ENCODE results near the gene NELFA. TPM values are rescaled to one million over a fixed set of nuclear protein-coding genes. Genes with fewer than 3 reads are reported as not detected.
A peak's percentile ranks its signal among the peaks of the same experiment; 100 is the strongest.
"Not testable (repeated sequence)": the region's sequence is repeated elsewhere in the genome, so short reads cannot be mapped to it uniquely, and the experiment has no call there.

Gene NELFA
- total RNA-seq, 1 experiment from 2014 or later, result 19.4 TPM

- DNase-seq (ENCODE audit: extremely low read depth, low read depth), result peak; percentile 61
These were observed 32.7 kb upstream of the NELFA start for GRCh38 chr4:2041239-2042130.

GRCh38 chr4:2040391-2041238 is 31.8 kb upstream of the NELFA start:
- no peak for DNase-seq (ENCODE audit: extremely low read depth, low read depth)

- DNase-seq (ENCODE audit: extremely low read depth, low read depth), result no peak
These were observed 28.1 kb upstream of the NELFA start for GRCh38 chr4:2036866-2037265.

- DNase-seq (ENCODE audit: extremely low read depth, low read depth), result no peak
These were observed 27.6 kb upstream of the NELFA start for GRCh38 chr4:2036327-2036726.

- DNase-seq (ENCODE audit: extremely low read depth, low read depth), result not testable (repeated sequence)
These were observed 22.4 kb upstream of the NELFA start for GRCh38 chr4:2031161-2031560.

GRCh38 chr4:2027120-2027519 is 18.3 kb upstream of the NELFA start:
- DNase-seq (ENCODE audit: extremely low read depth, low read depth), result not testable (repeated sequence)

- DNase-seq (ENCODE audit: extremely low read depth, low read depth), result no peak
These were observed 17.0 kb upstream of the NELFA start for GRCh38 chr4:2025817-2026216.

GRCh38 chr4:2024683-2025082 is 15.9 kb upstream of the NELFA start:
- no peak for DNase-seq (ENCODE audit: extremely low read depth, low read depth)

- DNase-seq (ENCODE audit: extremely low read depth, low read depth), result not testable (repeated sequence)
These were observed 12.7 kb upstream of the NELFA start for GRCh38 chr4:2021358-2022018.

- no peak for DNase-seq (ENCODE audit: extremely low read depth, low read depth)
These were observed 6.2 kb upstream of the NELFA start for GRCh38 chr4:2015008-2015407.

GRCh38 chr4:2011583-2011982 is 2.8 kb upstream of the NELFA start:
- no peak for DNase-seq (ENCODE audit: extremely low read depth, low read depth)

GRCh38 chr4:2009651-2010233 is 968 bp upstream of the NELFA start:
- DNase-seq (ENCODE audit: extremely low read depth, low read depth), result peak; percentile 17

GRCh38 chr4:2008671-2008920 is 178 bp downstream of the NELFA start:
- no peak for DNase-seq (ENCODE audit: extremely low read depth, low read depth)

GRCh38 chr4:2007804-2008670 is 737 bp downstream of the NELFA start:
- no peak for DNase-seq (ENCODE audit: extremely low read depth, low read depth)

GRCh38 chr4:2006956-2007653 is 1.7 kb downstream of the NELFA start:
- no peak for DNase-seq (ENCODE audit: extremely low read depth, low read depth)

GRCh38 chr4:2006367-2006766 is 2.4 kb downstream of the NELFA start:
- no peak for DNase-seq (ENCODE audit: extremely low read depth, low read depth)

GRCh38 chr4:2003361-2003760 is 5.4 kb downstream of the NELFA start:
- DNase-seq (ENCODE audit: extremely low read depth, low read depth), result not testable (repeated sequence)

GRCh38 chr4:1999308-1999707 is 9.5 kb downstream of the NELFA start:
- DNase-seq (ENCODE audit: extremely low read depth, low read depth), result not testable (repeated sequence)

- DNase-seq (ENCODE audit: extremely low read depth, low read depth), result no peak
These were observed 10.5 kb downstream of the NELFA start for GRCh38 chr4:1998296-1998695.

All from NCI-H460 (cell line).